Measurements from ENCODE around the gene SLBP. TPM values are rescaled to one million over a fixed set of nuclear protein-coding genes. Genes with fewer than 3 reads are reported as not detected.

Gene SLBP
- total and polyA plus RNA-seq, 2 donors (not counting 1 experiment from before 2014, with no cell fraction given): 49.7 to 108 TPM

- Histone ChIP-seq H3K9me3 (ENCODE audit: control insufficient read depth, insufficient read depth, low read depth, low read length) (no peaks in the 10 kb centered on the region), H3K27ac (ENCODE audit: insufficient read depth, low read length) (no peak overlapping the region), H4K20me1 (ENCODE audit: control insufficient read depth, extremely low read depth, insufficient read depth, low read length) (no peaks in the 10 kb centered on the region), H3K36me3 (ENCODE audit: control insufficient read depth, insufficient read depth, low read length) (no peaks in the 10 kb centered on the region), H3K9ac (ENCODE audit: insufficient read depth, low read length) (no peak overlapping the region), H3K27me3 (ENCODE audit: control insufficient read depth, insufficient read depth, low read length) (no peaks in the 10 kb centered on the region), H3K4me1 (ENCODE audit: control insufficient read depth, extremely low read depth, insufficient read depth, low read length) (peaks cover 5% of the 10 kb centered on the region), H3K79me2 (ENCODE audit: control insufficient read depth, insufficient read depth, low read length) (no peaks in the 10 kb centered on the region), H3K4me2 (ENCODE audit: extremely low read depth, insufficient read depth, low read length) (no peak overlapping the region), H3K4me3 (replicated peaks in 1 of 4; ENCODE audit: control extremely low read depth in 1 of 4, insufficient read depth in 1 of 4, low read depth in 3 of 4, low read length in 4 of 4) (peak overlapping the region in 3 of 4 experiments; percentile 18 to 46 (median 24)), H2AFZ (ENCODE audit: low read length) (peak overlapping the region; percentile 50)
- TF ChIP-seq CTCF (conservative IDR thresholded peaks at IDR 0.05 in 1 of 2, IDR thresholded peaks at IDR 0.05 in 1 of 2; ENCODE audit: low read depth in 1 of 2, low read length in 2 of 2) (no peak), EZH2 (IDR thresholded peaks at IDR 0.05; ENCODE audit: low read length, missing control alignments) (no peak)
- no peak for DNase-seq (ENCODE audit: low read depth in 2 of 2)
Measured at GRCh38 chr4:1684506-1685234, 27.4 kb downstream of the SLBP start.

GRCh38 chr4:1683736-1684505 lies 28.2 kb downstream of the SLBP start, which contains the start of gene FAM53A:
Gene FAM53A, minus strand, starts transcription at chr4:1684313. Its CDS starts 15,572 bp downstream, at chr4:1668741.
- Histone ChIP-seq H3K4me2 (ENCODE audit: extremely low read depth, insufficient read depth, low read length) (peak within 1 kb of the TSS; percentile 94), H3K9ac (ENCODE audit: insufficient read depth, low read length) (peak within 1 kb of the TSS; percentile 73), H4K20me1 (ENCODE audit: control insufficient read depth, extremely low read depth, insufficient read depth, low read length) (no peaks in the 10 kb centered on the region), H3K4me3 (replicated peaks in 1 of 4; ENCODE audit: control extremely low read depth in 1 of 4, insufficient read depth in 1 of 4, low read depth in 3 of 4, low read length in 4 of 4) (peak within 1 kb of the TSS; percentile 61 to 78 (median 65)), H3K79me2 (ENCODE audit: control insufficient read depth, insufficient read depth, low read length) (no peaks in the 10 kb centered on the region), H2AFZ (ENCODE audit: low read length) (peak within 1 kb of the TSS; percentile 77), H3K9me3 (ENCODE audit: control insufficient read depth, insufficient read depth, low read depth, low read length) (no peaks in the 10 kb centered on the region), H3K4me1 (ENCODE audit: control insufficient read depth, extremely low read depth, insufficient read depth, low read length) (peaks cover 5% of the 10 kb centered on the region), H3K27me3 (ENCODE audit: control insufficient read depth, insufficient read depth, low read length) (no peaks in the 10 kb centered on the region), H3K36me3 (ENCODE audit: control insufficient read depth, insufficient read depth, low read length) (no peaks in the 10 kb centered on the region), H3K27ac (ENCODE audit: insufficient read depth, low read length) (peak within 1 kb of the TSS; percentile 90)
- DNase-seq (ENCODE audit: low read depth in 2 of 2): peak; percentile 73 to 83
- TF ChIP-seq CTCF (conservative IDR thresholded peaks at IDR 0.05 in 1 of 2, IDR thresholded peaks at IDR 0.05 in 1 of 2; ENCODE audit: low read depth in 1 of 2, low read length in 2 of 2): no peak
- no peak for TF ChIP-seq EZH2 (IDR thresholded peaks at IDR 0.05; ENCODE audit: low read length, missing control alignments)

GRCh38 chr4:1683261-1683735 lies 28.8 kb downstream of the SLBP start:
- Histone ChIP-seq H3K36me3 (ENCODE audit: control insufficient read depth, insufficient read depth, low read length) (no peaks in the 10 kb centered on the region), H3K79me2 (ENCODE audit: control insufficient read depth, insufficient read depth, low read length) (no peaks in the 10 kb centered on the region), H3K4me1 (ENCODE audit: control insufficient read depth, extremely low read depth, insufficient read depth, low read length) (peaks cover 5% of the 10 kb centered on the region), H3K4me2 (ENCODE audit: extremely low read depth, insufficient read depth, low read length) (peak overlapping the region; percentile 94), H3K27me3 (ENCODE audit: control insufficient read depth, insufficient read depth, low read length) (no peaks in the 10 kb centered on the region), H3K4me3 (replicated peaks in 1 of 4; ENCODE audit: control extremely low read depth in 1 of 4, insufficient read depth in 1 of 4, low read depth in 3 of 4, low read length in 4 of 4) (peak overlapping the region; percentile 61 to 78 (median 65)), H3K9me3 (ENCODE audit: control insufficient read depth, insufficient read depth, low read depth, low read length) (no peaks in the 10 kb centered on the region), H2AFZ (ENCODE audit: low read length) (peak overlapping the region; percentile 77), H3K27ac (ENCODE audit: insufficient read depth, low read length) (peak overlapping the region; percentile 90), H3K9ac (ENCODE audit: insufficient read depth, low read length) (peak overlapping the region; percentile 73), H4K20me1 (ENCODE audit: control insufficient read depth, extremely low read depth, insufficient read depth, low read length) (no peaks in the 10 kb centered on the region)
- peak; percentile 83 to 89 for DNase-seq (ENCODE audit: low read depth in 2 of 2)
- TF ChIP-seq EZH2 (IDR thresholded peaks at IDR 0.05; ENCODE audit: low read length, missing control alignments) (no peak), CTCF (conservative IDR thresholded peaks at IDR 0.05 in 1 of 2, IDR thresholded peaks at IDR 0.05 in 1 of 2; ENCODE audit: low read depth in 1 of 2, low read length in 2 of 2) (no peak)

Data from fibroblast of lung (primary cell).